K562 (cell line): ENCODE results near the gene CDC27.

ENCODE experiments used
- BRCA1 ChIP-seq, 2 experiments: fragments of 450-650 bp in 1 of 2; sonication (generic) in 1 of 2; formaldehyde crosslinking in 1 of 2; IDR thresholded peaks; 2 replicates each; pipeline versions ENCODE4 v1.5.0 to v1.6.1; 2017 to 2020; ENCODE audit warnings: mild to moderate bottlenecking in 1 of 2, missing genetic modification reagents in 1 of 2
- TF ChIP-seq, protein P1 (sequence below): fragments of 250-450 bp; sonication (Bioruptor Pico); IDR thresholded peaks from 2 replicates; pipeline ENCODE4 v1.4.0; 2020; ENCODE audit warnings: borderline replicate concordance

DNA sequence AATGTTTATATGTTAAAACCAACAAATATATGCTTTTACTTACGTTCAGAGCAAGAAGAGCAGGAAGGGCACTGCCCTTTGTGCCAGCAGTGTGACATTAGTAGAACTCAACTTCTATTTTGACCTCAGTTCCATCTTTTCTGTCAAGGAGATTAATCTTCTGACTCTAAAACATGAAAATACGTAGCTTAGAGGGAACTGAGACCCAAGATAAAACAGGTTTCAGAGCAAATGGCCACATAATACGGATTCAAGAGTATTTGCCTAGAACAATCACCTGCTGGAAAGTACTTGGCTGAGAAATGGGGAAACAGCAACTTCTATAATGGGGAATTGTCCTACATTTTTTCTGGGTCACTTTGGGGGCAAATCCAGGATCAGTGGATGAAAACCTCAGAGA, 42.2 kb upstream of the CDC27 start:
- TF ChIP-seq, protein P1, sequence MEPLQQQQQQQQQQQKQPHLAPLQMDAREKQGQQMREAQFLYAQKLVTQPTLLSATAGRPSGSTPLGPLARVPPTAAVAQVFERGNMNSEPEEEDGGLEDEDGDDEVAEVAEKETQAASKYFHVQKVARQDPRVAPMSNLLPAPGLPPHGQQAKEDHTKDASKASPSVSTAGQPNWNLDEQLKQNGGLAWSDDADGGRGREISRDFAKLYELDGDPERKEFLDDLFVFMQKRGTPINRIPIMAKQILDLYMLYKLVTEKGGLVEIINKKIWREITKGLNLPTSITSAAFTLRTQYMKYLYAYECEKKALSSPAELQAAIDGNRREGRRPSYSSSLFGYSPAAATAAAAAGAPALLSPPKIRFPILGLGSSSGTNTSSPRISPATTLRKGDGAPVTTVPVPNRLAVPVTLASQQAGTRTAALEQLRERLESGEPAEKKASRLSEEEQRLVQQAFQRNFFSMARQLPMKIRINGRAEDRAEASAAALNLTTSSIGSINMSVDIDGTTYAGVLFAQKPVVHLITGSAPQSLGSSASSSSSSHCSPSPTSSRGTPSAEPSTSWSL (CRISPR knock-in tag) = no peak
- TF ChIP-seq BRCA1 (IDR thresholded peaks at IDR 0.05) (no peak), BRCA1 (CRISPR knock-in tag; IDR thresholded peaks at IDR 0.05) (no peak)
